ENCODE measurements around the gene RPTN. TPM values are rescaled to one million over a fixed set of nuclear protein-coding genes. Genes with fewer than 3 reads are reported as not detected.
"Not testable (repeated sequence)": the region's sequence is repeated elsewhere in the genome, so short reads cannot be mapped to it uniquely, and the experiment has no call there.

The RPTN gene
- total RNA-seq, 1 donor from 2014 or later: not detected

DNA sequence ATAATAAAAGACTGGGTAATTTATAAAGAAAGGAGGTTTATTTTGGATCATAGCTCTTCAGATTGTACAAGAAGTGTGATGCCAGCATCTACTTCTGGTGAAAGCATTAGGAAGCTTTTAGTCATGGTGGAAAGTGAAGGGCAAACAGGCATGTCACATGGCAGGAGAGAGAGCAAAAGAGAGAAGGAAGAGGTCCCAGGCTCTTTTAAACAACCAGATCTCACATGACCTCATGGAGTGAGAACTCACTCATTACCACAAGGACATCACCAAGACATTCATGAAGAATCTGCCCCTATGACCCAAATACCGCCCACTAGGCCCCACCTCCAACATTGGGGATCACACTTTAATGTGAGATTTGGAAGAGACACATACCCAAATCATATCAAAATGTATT lies 10.0 kb downstream of the RPTN start:
- Mint-ChIP-seq H3K9me3 (ENCODE audit: low read depth) (peaks cover 48% of the 10 kb centered on the region), H3K4me1 (ENCODE audit: low read depth) (no peaks in the 10 kb centered on the region), H3K36me3 (ENCODE audit: insufficient read depth) (no peaks in the 10 kb centered on the region), H3K27me3 (no peaks in the 10 kb centered on the region), H3K4me3 (ENCODE audit: low read depth) (no peak overlapping the region), H3K27ac (no peak overlapping the region)
- no peak for DNase-seq (ENCODE audit: low spot score, unreplicated experiment)
- TF ChIP-seq, protein P1, sequence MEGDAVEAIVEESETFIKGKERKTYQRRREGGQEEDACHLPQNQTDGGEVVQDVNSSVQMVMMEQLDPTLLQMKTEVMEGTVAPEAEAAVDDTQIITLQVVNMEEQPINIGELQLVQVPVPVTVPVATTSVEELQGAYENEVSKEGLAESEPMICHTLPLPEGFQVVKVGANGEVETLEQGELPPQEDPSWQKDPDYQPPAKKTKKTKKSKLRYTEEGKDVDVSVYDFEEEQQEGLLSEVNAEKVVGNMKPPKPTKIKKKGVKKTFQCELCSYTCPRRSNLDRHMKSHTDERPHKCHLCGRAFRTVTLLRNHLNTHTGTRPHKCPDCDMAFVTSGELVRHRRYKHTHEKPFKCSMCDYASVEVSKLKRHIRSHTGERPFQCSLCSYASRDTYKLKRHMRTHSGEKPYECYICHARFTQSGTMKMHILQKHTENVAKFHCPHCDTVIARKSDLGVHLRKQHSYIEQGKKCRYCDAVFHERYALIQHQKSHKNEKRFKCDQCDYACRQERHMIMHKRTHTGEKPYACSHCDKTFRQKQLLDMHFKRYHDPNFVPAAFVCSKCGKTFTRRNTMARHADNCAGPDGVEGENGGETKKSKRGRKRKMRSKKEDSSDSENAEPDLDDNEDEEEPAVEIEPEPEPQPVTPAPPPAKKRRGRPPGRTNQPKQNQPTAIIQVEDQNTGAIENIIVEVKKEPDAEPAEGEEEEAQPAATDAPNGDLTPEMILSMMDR (IDR thresholded peaks at IDR 0.05; ENCODE audit: unreplicated experiment): no peak

DNA sequence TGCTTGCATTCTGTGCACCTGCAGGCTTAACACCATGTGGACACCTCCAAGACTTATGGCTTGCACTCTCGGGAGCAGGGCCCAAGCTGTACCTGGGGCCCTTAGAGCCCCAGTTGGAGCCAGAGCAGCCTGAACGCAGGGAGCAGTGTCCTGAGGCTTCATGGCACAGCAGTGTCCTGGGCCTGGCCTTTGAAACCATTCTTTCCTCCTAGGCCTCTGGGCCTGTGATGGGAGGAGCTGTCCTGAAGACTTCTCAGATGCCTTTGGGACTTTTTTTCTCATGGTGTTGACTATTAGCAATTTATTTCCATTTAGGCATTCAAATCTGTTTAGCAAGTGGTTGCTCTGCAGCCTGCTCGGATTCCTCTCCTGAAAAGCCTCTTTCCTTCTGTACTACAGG lies 11.0 kb downstream of the RPTN start:
- no peak overlapping the region for H3K27ac Mint-ChIP-seq
- no peak for DNase-seq (ENCODE audit: low spot score, unreplicated experiment)
- H3K9me3 Mint-ChIP-seq (ENCODE audit: low read depth): peaks cover 52% of the 10 kb centered on the region
- TF ChIP-seq, protein P1 (IDR thresholded peaks at IDR 0.05; ENCODE audit: unreplicated experiment): no peak
- H3K36me3 Mint-ChIP-seq (ENCODE audit: insufficient read depth): no peaks in the 10 kb centered on the region
- H3K4me1 Mint-ChIP-seq (ENCODE audit: low read depth): no peaks in the 10 kb centered on the region
- H3K27me3 Mint-ChIP-seq: no peaks in the 10 kb centered on the region
- H3K4me3 Mint-ChIP-seq (ENCODE audit: low read depth): no peak overlapping the region

DNA sequence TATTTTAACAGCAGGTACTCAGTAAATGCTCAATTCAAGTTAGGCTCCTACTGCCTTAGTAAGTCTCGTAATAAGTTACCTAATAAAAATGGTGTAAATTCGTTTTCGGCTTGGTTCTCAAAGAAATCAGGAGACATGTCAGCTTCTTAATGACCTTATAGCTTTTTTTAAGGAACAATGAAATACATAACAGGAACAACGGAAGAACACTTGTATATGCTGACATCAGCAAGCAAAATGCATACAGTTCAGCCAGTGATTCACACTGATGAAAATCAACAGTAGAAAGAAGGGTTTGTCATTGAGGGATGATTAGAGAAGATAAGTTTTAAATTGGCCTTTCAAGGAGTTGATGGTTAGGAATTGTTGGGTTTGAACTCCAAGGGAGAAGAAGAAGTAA lies 13.3 kb downstream of the RPTN start:
- no peak for DNase-seq (ENCODE audit: low spot score, unreplicated experiment)
- H3K4me1 Mint-ChIP-seq (ENCODE audit: low read depth): no peaks in the 10 kb centered on the region
- peaks cover 33% of the 10 kb centered on the region for H3K9me3 Mint-ChIP-seq (ENCODE audit: low read depth)
- no peak overlapping the region for H3K27ac Mint-ChIP-seq
- no peak overlapping the region for H3K4me3 Mint-ChIP-seq (ENCODE audit: low read depth)
- TF ChIP-seq, protein P1 (IDR thresholded peaks at IDR 0.05; ENCODE audit: unreplicated experiment): no peak
- no peaks in the 10 kb centered on the region for H3K27me3 Mint-ChIP-seq
- H3K36me3 Mint-ChIP-seq (ENCODE audit: insufficient read depth): no peaks in the 10 kb centered on the region

DNA sequence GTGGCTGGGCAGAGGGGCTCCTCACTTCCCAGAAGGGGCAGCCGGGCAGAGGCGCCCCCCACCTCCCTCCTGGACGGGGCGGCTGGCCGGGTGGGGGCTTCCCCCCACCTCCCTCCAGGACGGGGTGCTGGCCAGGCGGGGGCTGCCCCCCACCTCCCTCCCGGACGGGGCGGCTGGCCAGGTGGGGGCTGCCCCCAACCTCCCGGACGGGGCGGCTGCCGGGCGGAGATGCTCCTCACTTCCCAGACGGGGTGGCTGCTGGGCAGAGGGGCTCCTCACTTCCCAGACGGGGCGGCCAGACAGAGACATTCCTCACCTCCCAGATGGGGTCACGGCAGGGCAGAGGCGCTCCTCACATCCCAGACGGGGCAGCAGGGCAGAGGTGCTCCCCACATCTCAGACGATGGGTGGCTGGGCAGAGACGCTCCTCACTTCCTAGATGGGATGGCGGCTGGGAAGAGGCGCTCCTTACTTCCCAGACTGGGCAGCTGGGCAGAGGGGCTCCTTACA lies 14.3 kb downstream of the RPTN start:
- not testable (repeated sequence) for H3K27ac Mint-ChIP-seq; H3K27me3 Mint-ChIP-seq; H3K4me3 Mint-ChIP-seq (ENCODE audit: low read depth); DNase-seq (ENCODE audit: low spot score, unreplicated experiment); H3K4me1 Mint-ChIP-seq (ENCODE audit: low read depth); H3K36me3 Mint-ChIP-seq (ENCODE audit: insufficient read depth)
- H3K9me3 Mint-ChIP-seq (ENCODE audit: low read depth): peaks cover 32% of the 10 kb centered on the region

DNA sequence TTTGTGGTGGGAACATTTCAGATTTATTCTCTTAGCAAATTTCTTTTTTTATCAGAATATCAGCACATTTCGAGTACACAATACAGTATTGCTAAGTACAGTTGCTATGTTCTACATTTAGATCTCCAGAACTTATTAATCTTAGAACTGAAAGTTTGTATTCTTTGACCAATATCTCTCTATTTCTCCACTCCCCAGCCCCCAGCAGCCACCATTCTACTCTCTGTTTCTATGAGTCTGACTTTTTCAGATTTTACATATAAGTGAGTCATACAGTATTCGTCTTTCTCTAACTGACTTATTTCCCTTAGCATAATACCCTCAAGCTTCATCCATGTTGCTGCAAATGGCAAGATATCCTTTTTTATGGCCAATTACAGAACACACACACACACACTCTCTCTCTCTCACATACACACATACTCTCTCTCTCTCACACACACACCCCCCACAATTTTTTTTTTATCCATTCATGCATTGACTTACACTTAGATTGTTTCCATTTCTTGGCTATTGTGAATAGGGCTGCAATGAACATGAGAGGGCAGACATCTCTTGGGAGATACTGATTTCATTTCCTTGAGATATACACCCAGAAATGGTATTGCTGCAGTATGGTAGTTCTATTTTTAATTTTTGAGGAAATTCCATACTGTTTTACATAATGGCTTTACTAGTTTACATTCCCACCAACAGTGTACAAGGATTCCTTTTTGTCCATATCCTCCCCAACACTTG lies 15.7 kb downstream of the RPTN start:
- Mint-ChIP-seq H3K4me3 (ENCODE audit: low read depth) (no peak overlapping the region), H3K36me3 (ENCODE audit: insufficient read depth) (no peaks in the 10 kb centered on the region), H3K9me3 (ENCODE audit: low read depth) (peaks cover 25% of the 10 kb centered on the region), H3K27ac (no peak overlapping the region), H3K27me3 (peaks cover 4% of the 10 kb centered on the region), H3K4me1 (ENCODE audit: low read depth) (no peaks in the 10 kb centered on the region)
- DNase-seq (ENCODE audit: low spot score, unreplicated experiment): no peak
- TF ChIP-seq, protein P1 (IDR thresholded peaks at IDR 0.05; ENCODE audit: unreplicated experiment): no peak

Measured in progenitor cell of endocrine pancreas (in vitro differentiated cells).